GM19025 (cell line): ENCODE results near the gene BACH2.
"Not testable (repeated sequence)": the region's sequence is repeated elsewhere in the genome, so short reads cannot be mapped to it uniquely, and the experiment has no call there.

ENCODE experiments used
- ATAC-seq: cut with Tn5 transposase; IDR thresholded peaks from one replicate; pipeline ENCODE4 v1.9.1; 2021; ENCODE audit warnings: mild to moderate bottlenecking, low read depth, moderate library complexity; ENCODE audit not compliant: unreplicated experiment

BACH2 gene

DNA sequence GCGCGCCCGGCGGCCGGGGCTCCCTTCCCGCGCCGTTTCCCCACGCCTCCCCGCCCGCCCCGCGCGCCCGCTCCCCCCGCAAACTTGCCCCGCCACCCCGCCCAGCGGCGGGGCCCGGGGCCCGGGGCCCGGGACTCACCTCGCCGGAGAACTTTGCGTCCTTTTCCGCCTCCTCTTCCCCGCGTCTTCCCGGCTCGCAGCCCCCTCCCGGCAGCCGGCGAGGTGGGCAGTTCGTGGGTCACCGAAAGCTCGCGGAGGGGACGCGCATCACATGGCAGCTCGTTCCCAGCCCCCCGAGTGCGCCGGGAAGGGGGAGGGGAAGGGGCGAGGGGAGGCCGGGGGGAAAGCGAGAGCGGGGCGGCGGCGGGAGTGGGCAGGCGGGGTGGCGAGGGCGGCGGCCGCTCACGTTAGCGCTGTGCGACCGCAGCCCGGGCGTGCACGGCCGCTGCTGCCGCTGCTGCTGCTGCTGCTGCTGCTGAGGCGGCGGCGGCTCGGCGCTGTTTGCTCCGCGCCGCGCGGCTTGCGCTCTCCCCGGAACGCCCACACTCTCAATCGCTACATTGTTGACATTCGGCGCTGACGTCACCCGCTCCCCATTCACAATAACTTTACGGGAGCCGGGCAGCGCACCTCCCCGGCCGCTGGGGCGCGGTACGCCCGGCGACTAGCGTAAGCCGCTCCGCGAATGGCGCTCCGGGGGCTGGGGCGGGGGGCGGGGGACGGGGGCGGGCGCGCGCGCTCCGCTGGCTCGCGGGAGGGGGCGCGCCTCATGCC, at the start of gene BACH2:
BACH2 (minus strand) TSS at position 503 of the 774 bp plus-strand sequence. CDS start 287,999 bp downstream, outside the sequence.
- peak; percentile 72 for ATAC-seq

DNA sequence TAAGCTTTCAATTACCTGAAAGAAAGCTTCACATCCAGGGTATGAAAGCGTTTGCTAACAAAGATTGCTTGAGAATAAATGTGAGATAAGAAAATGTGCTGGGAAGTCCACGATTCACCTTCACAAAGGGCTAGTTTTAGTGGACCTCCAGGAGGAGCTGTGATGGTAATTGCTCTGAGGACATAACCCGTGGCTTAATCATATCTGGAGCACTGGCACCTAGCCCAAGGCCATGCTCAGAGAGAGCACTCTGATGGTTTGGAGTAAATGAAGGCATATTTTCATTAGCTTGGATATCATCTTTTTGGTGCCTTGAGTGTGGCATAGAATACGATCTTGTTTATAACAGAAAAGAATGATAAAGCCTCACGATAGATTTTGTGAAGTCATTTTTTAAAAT, 46.9 kb upstream of the BACH2 start:
- ATAC-seq: no peak

DNA sequence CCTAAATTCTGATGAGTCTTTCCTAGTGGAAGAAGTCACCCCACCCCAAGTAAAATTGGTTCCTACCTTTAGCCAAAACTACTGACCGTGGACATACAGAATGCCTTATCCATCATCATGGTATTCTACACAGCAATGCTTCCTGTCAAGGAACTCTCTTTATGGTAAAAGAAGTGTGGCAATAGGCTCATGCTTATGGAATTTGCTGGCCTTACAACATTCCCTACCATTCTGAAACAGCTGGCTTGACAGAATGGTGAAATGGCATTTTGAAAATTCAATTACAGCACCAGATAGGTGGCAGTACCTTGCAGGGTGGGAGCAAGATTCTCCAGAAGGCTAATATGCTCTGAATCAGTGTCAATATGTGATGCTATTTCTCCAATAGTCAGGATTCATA, 41.8 kb upstream of the BACH2 start:
- ATAC-seq: no peak

DNA sequence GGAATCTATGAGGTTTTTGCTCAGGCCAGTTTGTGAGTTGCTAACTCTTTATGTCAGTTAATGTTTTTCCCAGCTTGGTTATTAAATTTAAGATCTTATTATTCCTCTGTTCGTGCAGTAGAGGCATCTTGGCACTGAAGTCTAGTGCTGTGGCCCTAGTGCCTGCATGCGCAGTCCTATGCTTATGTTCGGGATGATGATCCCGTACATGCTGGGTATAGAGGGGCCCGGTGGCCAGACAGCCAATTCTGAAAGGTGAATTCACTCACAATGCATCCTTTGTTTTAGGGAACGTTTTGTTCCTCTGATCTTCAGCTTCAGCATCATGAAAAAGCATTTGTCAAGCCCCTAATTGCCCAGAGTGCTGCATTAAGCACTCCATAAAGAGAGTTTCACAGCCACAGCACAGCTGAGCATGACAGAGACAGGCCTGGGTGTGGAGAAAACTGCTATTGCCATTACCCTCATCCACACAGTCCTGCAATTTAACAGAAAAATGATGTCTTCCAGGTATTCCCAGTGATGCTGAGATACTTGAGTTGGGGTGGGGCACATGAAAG, 39.8 kb upstream of the BACH2 start:
- ATAC-seq: no peak

DNA sequence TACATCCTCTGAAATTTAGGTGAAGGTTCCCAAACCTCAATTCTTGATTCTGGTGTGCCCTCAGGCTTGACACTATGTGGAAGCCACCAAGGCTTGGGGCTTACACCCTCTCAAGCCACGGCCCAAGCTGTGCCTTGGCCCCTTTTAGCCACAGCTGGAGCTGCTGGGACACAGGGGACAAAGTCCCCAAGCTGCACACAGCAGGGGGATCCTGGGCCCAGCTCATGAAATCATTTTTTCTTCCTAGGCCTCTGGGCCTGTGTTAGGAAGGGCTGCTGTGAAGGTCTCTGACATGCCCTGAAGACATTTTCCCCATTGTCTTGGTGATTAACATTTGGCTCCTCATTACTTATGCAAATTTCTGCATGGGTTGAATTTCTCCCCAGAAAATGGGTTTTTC, 37.3 kb upstream of the BACH2 start:
- no peak for ATAC-seq

DNA sequence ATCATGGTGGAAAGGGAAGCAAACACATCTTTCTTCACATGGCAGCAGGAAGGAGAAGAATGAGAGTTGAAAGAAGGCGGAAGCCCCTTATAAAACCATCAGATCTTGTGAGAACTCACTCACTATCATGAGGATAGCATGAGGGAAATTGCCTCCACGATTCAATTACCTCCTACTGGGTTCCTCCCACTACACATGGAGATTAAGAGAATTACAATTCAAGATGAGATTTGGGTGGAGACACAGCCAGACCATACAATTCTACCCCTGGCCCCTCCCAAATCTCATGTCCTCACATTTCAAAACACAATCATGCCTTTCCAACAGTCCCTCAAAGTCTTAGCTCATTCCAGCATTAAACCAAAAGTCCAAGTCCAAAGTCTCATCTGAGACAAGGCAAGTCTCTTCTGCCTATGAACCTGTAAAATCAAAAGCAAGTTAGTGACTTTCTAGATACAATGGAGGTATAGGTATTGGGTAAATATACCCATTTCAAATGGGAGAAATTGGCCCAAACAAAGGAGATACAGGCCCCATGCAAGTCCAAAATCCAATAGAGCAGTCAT, 36.4 kb upstream of the BACH2 start:
- not testable (repeated sequence) for ATAC-seq

DNA sequence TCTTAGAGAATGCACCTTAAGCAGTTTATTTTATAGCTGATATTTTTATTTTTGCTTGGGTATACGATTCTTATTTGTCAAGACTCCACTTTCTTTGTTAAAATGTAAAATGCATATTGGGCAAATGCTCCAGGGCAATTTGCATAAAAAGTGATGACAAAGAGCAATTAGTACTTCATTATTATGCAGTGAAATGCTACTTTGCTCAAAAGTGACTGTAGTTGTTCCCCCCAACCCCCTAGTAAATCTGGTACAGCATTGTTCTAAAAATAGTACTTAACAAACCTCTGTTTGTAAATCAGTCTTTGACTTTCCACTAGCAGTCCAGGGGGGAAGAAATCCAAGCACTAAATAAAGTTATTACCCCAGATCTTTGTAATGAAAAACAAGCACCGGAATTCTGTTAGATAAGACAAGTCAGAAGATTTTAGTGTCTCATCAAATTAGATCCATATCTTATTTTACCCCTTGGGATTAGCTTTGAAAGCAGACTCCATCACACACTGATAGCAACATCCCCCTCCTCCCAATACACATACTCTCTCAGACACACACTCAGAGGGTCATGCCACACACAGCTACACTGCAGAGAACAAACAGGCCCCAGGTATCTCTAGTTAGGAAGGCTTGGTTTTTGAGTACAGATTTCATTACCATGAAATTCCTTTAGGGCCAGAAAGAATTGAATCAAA, 32.9 kb upstream of the BACH2 start:
- ATAC-seq: no peak

DNA sequence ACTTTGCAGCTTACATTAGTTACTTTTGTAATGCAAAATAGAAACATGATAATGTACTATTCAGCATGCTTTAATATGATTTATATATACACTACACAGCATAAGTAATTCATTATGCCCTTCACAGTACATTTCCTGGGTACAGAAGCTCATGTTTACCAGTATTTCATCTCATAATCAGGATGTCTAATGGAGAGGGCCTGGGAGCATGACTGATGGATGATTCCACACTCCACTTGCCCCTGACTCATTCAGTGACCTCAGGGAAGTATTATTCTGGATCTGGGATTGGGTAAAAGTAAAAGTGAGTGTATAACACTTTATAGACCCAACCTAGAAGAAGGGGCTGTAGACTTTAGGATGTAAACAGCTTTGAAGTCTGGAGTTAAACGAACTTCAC, 31.4 kb upstream of the BACH2 start:
- no peak for ATAC-seq

DNA sequence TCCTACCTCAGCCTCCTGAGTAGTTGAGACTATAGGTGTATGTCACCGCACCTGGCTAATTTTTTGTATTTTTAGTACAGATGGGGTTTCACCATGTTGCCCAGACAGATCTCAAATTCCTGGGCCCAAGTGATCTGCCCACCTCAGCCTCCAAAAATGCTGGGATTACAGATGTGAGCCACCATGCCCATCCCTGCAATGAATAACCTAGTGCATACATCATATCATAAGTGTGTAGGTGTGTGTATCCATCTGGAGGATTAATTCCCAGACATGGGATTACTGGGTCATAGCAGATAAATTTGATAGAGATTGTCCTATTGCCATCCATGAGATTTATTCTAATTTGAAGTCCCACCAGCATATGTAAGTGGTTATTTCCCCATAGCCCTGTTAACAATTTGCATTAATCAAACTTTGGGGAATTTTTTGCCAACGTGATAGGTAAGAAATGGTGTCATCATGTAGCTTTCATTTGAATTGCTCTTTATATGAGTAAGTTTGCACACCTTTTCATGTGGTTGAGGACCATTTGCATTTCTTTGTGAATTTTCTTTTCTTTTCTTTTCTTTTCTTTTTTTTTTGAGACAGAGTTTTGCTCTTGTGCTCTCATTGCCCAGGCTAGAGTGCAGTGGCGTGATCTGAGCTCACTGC, 29.9 kb upstream of the BACH2 start:
- ATAC-seq: no peak

DNA sequence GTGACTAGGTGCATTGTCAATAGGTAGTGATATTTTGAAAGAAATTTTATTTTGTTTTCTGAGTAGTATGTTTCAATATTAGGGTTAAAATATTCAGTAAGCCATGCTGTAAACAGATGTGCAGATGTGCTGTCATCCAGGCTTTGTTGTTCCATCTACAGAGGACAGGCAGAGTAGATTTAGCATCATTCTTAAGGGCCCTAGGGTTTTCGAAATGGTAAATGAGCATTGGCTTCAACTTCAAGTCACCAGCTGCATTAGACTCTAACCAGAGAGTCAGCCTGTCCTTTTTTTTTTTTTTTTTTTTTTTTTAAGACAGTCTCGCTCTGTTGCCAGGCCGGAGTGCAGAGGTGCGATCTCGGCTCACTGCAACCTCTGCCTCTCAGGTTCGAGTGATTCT, 27.1 kb upstream of the BACH2 start:
- no peak for ATAC-seq

DNA sequence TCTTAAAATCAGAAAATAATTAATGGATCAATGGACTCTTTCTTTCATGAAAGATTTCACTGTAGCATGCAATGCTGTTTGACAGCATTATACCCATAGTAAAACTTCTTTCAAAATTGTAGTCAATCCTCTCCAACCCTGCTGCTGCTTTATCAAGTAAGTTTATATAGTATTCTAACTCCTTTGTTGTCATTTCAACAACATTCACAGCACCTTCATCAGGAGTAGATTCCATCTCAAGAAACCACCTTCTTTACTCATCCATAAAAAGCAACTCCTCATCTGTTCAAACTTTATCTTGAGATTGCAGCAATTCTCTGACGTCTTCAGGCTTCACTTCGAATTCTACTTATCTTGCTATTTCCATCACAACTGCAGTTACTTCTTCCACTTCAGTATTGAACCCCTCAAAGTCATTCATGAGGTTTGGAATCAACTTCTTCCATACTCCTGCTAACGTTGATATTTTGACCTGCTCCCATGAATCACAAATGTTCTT, 26.4 kb upstream of the BACH2 start:
- no peak for ATAC-seq

DNA sequence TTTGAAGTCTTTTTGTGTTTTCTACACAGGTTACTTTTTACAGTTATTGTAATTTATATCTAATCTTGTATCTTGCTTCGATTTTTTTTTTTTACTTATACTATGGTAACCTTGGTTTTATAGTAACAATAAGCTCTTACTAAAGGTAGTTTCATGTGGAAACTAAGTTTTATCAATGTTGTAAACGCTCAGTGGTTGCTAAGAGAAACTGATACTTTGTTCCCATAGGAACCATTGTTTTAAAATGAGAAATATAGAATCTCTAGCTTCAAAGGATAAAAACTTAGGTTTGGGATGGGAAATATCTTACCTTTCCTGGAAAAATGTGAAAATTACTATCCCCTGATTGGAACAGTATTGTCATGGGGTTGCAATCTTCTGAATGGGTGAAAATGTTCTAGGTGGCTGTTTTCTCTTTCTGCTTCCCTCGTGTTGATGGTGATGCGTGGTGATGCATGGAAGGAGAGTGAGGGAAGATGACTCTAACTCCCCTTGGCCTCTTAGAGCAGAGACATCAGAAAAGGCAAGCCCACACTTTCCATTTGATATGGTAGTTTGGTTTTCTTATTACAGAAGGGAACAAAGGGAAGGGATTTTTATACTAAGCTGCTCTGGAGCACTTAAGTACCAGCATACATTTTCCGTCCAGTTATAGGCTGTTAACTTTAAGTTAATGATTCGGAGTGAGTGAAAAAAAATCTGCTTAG, 23.5 kb upstream of the BACH2 start:
- ATAC-seq: no peak

DNA sequence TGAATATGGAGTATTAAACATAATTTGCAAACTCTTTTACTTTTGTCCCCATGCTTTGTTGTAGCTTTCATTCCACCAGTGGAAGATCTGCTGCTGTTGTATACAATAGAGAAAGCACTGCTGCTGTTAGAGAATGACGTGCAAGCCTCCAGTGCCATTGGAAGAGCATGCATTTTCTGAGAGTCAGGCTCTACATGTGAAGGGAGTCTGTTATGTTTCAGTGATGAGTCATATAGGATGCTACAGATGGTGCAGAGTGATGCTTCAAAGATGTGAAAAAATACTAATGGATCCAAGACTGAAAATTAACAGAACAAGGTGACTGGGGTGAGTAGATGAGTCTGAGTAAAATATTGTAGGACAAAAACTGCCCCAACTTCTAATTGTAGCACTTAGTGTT, 22.4 kb upstream of the BACH2 start:
- no peak for ATAC-seq

DNA sequence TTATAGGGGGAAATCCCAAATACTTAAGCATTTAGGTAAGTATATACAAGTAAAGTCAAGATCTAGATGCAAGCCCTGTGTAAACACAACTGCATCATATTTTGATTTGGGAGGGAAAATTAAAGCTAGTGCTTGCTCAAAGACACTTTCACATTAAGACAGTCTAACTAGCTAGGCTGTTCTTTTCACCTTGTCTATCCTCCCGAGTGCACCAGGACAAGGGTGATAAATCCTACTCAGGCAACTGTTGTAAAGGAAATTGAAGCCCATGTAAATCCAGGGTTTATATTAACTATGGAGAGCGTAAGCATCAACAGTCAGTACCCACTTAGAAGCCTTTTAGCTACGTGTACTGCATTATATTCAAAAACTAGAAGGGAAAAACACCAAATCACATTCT, 19.3 kb upstream of the BACH2 start:
- ATAC-seq: no peak

DNA sequence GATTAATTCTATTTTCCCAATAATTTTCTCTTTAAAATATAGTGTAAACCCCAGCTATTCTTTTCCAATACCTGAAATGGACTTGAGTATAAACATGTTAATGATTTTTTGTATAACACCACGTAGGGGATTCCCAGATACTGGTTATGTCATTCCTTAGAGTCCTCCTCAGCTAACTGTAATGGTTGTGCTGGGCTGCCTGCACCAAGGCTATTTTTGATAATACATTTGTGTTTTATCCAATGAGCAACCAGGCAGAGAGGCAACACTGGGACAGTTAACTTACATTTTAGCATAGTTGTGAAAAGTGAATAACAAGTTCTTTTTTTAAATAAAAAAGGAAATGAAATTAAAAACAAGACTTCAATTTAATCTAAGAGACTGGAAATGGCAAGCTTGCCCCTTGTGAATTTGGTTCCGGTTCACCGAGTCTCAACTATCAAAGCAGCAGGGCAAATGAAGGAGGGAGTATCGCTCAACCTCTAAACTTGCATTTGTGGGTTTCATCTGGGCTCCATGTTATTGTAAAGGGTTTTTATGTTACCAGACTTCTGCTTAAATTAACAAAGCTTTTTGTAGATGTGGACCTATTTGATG, 18.8 kb upstream of the BACH2 start:
- ATAC-seq: no peak

DNA sequence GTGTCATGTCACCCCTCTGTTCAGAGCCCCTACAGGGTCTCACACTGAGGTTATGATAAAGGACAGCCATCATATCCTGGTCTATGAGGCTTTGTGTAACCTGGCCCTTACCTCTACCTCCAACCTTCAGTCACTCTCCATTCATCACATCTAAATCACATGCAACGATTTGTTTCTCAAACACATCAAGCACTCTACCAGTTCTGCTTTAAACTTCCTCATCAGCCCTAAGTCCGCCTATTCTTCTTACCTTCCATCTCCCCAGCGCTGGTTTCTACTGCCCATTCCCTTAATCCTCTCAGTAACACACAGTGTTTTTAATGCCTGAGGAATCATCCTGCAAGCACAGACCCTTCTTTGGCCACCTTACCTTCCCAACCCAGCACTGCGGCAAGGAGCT, 17.9 kb upstream of the BACH2 start:
- no peak for ATAC-seq

DNA sequence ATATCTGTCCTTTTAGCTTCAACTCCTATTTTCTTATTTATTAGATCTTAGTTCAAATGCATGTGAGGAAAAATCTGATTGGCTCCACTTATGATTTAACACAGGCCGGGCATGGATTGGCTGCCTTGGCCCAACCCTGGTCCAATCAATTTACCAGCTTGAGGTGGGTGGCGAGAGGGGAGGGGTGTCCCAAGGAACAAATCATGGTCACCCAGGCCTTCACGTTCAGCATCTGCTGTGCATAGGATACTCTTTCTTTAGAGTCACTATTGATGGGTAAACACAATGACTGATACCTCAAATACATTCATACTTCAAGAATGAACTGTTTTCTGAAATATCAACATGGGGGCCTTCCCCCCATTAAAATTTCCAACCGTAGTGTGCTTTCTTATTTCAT, 14.9 kb upstream of the BACH2 start:
- ATAC-seq: no peak

DNA sequence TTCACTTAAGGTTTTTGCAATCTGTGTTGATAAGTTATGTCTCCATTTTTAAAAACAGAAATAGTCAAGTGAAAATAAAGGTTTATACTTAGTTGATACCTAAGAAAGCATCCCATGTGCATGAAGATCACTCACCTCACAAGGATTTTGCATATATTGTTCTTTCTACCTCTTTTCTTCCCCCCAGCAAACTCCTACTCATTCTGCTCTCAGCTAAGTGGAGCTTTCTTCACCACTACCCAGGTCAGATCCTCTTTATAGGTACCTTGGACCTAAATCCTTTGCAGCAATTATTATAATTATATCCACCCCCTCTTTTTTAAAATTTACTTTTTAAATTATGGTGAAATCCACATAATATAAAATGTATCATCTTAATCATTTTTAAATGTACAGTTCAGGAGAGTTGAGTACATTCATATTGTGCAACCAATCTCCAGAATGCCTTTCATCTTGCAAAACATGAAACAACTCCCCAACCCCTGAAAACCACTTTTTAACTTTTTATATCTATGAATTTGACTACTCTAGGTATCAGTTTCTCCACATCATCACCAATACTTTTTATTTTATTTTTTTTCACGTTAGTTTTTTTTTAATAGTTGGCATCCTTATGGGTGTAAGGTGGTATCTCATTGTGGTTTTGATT, 9.3 kb upstream of the BACH2 start:
- no peak for ATAC-seq

DNA sequence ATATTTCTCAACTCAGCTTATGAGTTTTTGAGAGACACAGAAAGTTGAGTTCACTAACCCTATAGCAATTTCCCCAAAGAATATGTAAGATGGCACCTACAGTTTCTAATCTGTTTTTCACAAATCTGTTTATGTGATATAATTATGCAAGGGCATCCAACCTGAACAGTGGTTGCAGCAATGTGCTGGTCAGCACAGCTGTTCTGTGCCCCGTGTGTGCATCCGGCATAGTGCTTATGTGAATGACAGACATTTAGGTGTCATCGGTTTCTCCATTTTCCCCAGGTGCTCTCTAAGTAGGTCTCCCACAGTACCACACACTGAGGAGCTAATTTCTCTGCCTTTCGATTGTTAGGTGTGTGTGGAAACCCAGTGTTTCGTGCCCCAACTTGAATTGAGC, 7.7 kb upstream of the BACH2 start:
- no peak for ATAC-seq
